A549 (cell line): ENCODE results near the gene KCNE2.

Experiments
- CEBPB ChIP-seq, 2 experiments: fragments of >200 bp in 1 of 2; sonication (Bioruptor Twin) in 1 of 2; formaldehyde crosslinking in 1 of 2; IDR thresholded peaks; 2 replicates each; pipeline ENCODE4 v1.6.1; 2012 to 2016
- JUN ChIP-seq, 2 experiments: fragments of >200 bp; sonication (Bioruptor Twin); formaldehyde crosslinking; IDR thresholded peaks; 2 replicates in 1 of 2; 3 replicates in 1 of 2; pipeline ENCODE4 v1.6.1; 2016 to 2017
- KDM1A ChIP-seq: fragments of 200-600 bp; sonication (generic); IDR thresholded peaks from 2 replicates; pipeline ENCODE4 v1.6.1; 2016; ENCODE audit warnings: low read depth, mild to moderate bottlenecking
- MYC ChIP-seq: IDR thresholded peaks from 2 replicates; pipeline ENCODE4 v1.6.1; 2012; ENCODE audit warnings: mild to moderate bottlenecking, inconsistent platforms, low read length, improper control_type of control experiment, borderline replicate concordance
- POLR2A ChIP-seq: IDR thresholded peaks from 2 replicates; pipeline ENCODE4 v1.6.1; 2012; ENCODE audit warnings: mild to moderate bottlenecking, low read length
- RAD21 ChIP-seq, 2 experiments: fragments of >200 bp in 1 of 2; sonication (Bioruptor Twin) in 1 of 2; formaldehyde crosslinking in 1 of 2; IDR thresholded peaks in 1 of 2; conservative IDR thresholded peaks in 1 of 2; 2 replicates in 1 of 2; 3 replicates in 1 of 2; pipeline ENCODE4 v1.6.1; 2012 to 2018; ENCODE audit warnings: inconsistent platforms in 1 of 2
- RFX5 ChIP-seq: fragments of 450-650 bp; IDR thresholded peaks from 2 replicates; pipeline ENCODE4 v1.7.1; 2014; ENCODE audit warnings: antibody characterized with exemption, mild to moderate bottlenecking, moderate library complexity
- SMC3 ChIP-seq: fragments of >200 bp; sonication (Bioruptor Twin); formaldehyde crosslinking; IDR thresholded peaks from 3 replicates; pipeline ENCODE4 v1.6.1; 2018; ENCODE audit warnings: inconsistent platforms
- USF2 ChIP-seq: fragments of 450-650 bp; IDR thresholded peaks from 2 replicates; pipeline ENCODE4 v1.6.1; 2014; ENCODE audit warnings: antibody characterized with exemption
- ZSCAN20 ChIP-seq: fragments of 250-450 bp; sonication (Bioruptor Pico); IDR thresholded peaks from 2 replicates; pipeline ENCODE4 v1.8.0; 2022; ENCODE audit warnings: mild to moderate bottlenecking, moderate library complexity
- TF ChIP-seq, protein P1 (sequence below): fragments of >200 bp; sonication (Bioruptor Twin); formaldehyde crosslinking; IDR thresholded peaks from 3 replicates; pipeline ENCODE4 v1.5.1; 2016

DNA sequence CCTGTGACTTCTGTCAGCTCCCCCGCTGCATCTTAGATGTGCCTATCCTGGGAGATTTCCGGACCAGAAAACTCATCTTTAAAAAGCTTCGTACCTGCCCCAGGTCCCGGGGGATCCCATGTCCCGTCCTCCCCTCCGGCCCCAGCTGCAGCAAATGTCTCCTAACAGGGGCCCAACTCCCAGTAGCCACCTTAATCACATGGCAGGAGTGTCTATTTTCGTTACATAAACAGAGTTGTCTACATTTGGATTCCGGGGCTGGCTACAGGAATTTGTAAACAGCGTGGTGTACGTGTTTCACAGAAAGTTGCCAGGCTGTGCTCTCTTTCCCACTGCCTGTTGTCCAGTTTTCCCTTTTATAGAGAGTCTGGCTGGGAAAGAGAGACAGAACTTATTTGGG lies 17.9 kb upstream of the KCNE2 start:
- TF ChIP-seq RAD21 (conservative IDR thresholded peaks at IDR 0.05 in 1 of 2, IDR thresholded peaks at IDR 0.05 in 1 of 2) = no peak
- no peak for TF ChIP-seq ZSCAN20
- TF ChIP-seq, protein P1, sequence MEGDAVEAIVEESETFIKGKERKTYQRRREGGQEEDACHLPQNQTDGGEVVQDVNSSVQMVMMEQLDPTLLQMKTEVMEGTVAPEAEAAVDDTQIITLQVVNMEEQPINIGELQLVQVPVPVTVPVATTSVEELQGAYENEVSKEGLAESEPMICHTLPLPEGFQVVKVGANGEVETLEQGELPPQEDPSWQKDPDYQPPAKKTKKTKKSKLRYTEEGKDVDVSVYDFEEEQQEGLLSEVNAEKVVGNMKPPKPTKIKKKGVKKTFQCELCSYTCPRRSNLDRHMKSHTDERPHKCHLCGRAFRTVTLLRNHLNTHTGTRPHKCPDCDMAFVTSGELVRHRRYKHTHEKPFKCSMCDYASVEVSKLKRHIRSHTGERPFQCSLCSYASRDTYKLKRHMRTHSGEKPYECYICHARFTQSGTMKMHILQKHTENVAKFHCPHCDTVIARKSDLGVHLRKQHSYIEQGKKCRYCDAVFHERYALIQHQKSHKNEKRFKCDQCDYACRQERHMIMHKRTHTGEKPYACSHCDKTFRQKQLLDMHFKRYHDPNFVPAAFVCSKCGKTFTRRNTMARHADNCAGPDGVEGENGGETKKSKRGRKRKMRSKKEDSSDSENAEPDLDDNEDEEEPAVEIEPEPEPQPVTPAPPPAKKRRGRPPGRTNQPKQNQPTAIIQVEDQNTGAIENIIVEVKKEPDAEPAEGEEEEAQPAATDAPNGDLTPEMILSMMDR = no peak
- no peak for TF ChIP-seq POLR2A
- no peak for TF ChIP-seq JUN (IDR thresholded peaks at IDR 0.05)
- TF ChIP-seq USF2 = no peak
- no peak for TF ChIP-seq KDM1A
- TF ChIP-seq MYC = no peak
- no peak for TF ChIP-seq CEBPB (IDR thresholded peaks at IDR 0.05)
- TF ChIP-seq RFX5 = no peak
- TF ChIP-seq SMC3 = no peak
